OCI-LY3 (cell line): Measurements from ENCODE around the gene UTP3.
A peak's percentile ranks its signal among the peaks of the same experiment; 100 is the strongest.

Experiments used
- H2AFZ ChIP-seq: fragments of 200-600, 300-600 bp; shearing (Covaris generic); 2 replicates; pipeline ENCODE4 v1.6.0; 2014; ENCODE audit warnings: antibody characterized with exemption, low read depth, low read length
- H3K27ac ChIP-seq: fragments of 200-600, 300-600 bp; sonication (generic); 2 replicates; pipeline ENCODE4 v1.5.1; 2014; ENCODE audit warnings: mild to moderate bottlenecking, low read length, moderate library complexity, mixed read lengths
- H3K27me3 ChIP-seq: fragments of 200-600, 300-600 bp; sonication (generic); 2 replicates; pipeline ENCODE4 v1.6.1; 2014; ENCODE audit warnings: low read depth, low read length, mixed read lengths
- H3K36me3 ChIP-seq: fragments of 200-600, 300-600 bp; sonication (generic); replicated peaks from 2 replicates; pipeline ENCODE3; 2014; ENCODE audit warnings: low read depth, low read length, mixed read lengths
- H3K4me1 ChIP-seq: fragments of 300-600, 200-600 bp; sonication (generic); 2 replicates; pipeline ENCODE4 v1.6.1; 2014; ENCODE audit warnings: low read length, mixed read lengths
- H3K4me2 ChIP-seq: fragments of 200-600, 300-600 bp; sonication (generic); 2 replicates; pipeline ENCODE4 v1.6.1; 2014; ENCODE audit warnings: low read length, mixed read lengths
- H3K4me3 ChIP-seq: fragments of 300-600, 200-600 bp; sonication (generic); 2 replicates; pipeline ENCODE4 v1.5.1; 2014; ENCODE audit warnings: antibody characterized with exemption, mild to moderate bottlenecking, low read length, moderate library complexity
- H3K79me2 ChIP-seq: fragments of 300-600, 200-600 bp; shearing (Covaris generic); 2 replicates; pipeline ENCODE4 v1.6.1; 2014; ENCODE audit warnings: mild to moderate bottlenecking, low read length, mixed read lengths
- H3K9ac ChIP-seq: fragments of 300-600, 200-600 bp; shearing (Covaris generic); 2 replicates; pipeline ENCODE4 v1.6.0; 2014; ENCODE audit warnings: mild to moderate bottlenecking, low read length, moderate library complexity
- H3K9me3 ChIP-seq: fragments of 200-600, 300-600 bp; shearing (Covaris generic); 2 replicates; pipeline ENCODE4 v1.6.1; 2014; ENCODE audit warnings: low read length, mixed read lengths; ENCODE audit not compliant: insufficient read depth
- H4K20me1 ChIP-seq: fragments of 200-600, 300-600 bp; sonication (generic); 2 replicates; pipeline ENCODE4 v1.6.1; 2016; ENCODE audit warnings: low read length, mixed read lengths; ENCODE audit not compliant: insufficient read depth
- EZH2phosphoT487 ChIP-seq: fragments of 200-600 bp; shearing (Covaris generic); IDR thresholded peaks from 2 replicates; pipeline ENCODE4 v1.6.1; 2018; ENCODE audit warnings: antibody characterized with exemption, mixed run types, low read depth
- TF ChIP-seq, protein P1 (sequence below): fragments of 200-600, 300-600 bp; sonication (generic); IDR thresholded peaks from 2 replicates; pipeline ENCODE4 v1.5.1; 2014; ENCODE audit warnings: antibody characterized with exemption, low read length, low read depth

Gene UTP3

DNA sequence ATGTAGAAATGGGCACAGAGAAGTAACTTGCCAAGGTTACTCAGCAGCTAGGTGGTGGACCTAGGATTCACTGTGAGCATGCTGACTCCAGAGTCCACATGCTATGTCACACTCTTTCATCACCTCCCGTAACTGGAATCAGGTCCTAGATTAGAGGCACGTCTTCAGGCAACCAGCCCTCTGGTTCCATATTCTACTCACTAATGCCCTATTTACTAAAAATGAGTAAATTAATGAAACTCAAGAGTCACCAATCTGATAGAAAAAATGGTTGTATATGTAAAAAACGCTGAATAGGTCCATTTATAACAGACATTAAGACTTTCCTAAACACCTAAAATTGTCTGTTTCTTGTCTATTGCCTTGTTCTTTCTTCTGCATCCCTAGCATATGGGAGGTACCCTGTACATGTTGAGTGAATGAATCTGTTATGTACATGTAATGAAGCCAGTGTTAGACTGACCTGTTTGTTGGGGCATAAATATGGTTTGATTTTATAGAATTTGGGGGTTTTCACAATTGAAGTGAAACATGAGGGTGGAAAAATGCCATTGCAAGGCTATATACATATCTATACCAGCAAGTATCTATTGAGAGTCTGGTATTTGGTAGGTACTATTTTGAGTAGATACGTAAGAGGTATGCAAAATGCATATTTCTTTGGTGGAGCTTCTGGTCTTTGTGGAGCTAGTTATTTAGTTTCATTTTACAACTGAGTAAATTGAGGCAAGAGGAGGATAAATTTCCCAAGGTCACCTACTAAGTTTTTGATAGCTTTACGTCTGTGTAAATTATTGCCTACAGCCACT lies 26.0 kb downstream of the UTP3 start:
- Histone ChIP-seq H2AFZ (no peak overlapping the region), H3K4me3 (peak overlapping the region; percentile 64), H3K4me2 (peak overlapping the region; percentile 86), H3K36me3 (no peaks in the 10 kb centered on the region), H3K27me3 (no peaks in the 10 kb centered on the region), H3K9ac (peak overlapping the region; percentile 70), H3K4me1 (peaks cover 74% of the 10 kb centered on the region), H3K9me3 (no peaks in the 10 kb centered on the region), H3K79me2 (peaks cover 68% of the 10 kb centered on the region), H3K27ac (peak overlapping the region; percentile 95), H4K20me1 (no peaks in the 10 kb centered on the region)
- no peak for TF ChIP-seq EZH2phosphoT487
- TF ChIP-seq, protein P1, sequence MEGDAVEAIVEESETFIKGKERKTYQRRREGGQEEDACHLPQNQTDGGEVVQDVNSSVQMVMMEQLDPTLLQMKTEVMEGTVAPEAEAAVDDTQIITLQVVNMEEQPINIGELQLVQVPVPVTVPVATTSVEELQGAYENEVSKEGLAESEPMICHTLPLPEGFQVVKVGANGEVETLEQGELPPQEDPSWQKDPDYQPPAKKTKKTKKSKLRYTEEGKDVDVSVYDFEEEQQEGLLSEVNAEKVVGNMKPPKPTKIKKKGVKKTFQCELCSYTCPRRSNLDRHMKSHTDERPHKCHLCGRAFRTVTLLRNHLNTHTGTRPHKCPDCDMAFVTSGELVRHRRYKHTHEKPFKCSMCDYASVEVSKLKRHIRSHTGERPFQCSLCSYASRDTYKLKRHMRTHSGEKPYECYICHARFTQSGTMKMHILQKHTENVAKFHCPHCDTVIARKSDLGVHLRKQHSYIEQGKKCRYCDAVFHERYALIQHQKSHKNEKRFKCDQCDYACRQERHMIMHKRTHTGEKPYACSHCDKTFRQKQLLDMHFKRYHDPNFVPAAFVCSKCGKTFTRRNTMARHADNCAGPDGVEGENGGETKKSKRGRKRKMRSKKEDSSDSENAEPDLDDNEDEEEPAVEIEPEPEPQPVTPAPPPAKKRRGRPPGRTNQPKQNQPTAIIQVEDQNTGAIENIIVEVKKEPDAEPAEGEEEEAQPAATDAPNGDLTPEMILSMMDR: no peak

DNA sequence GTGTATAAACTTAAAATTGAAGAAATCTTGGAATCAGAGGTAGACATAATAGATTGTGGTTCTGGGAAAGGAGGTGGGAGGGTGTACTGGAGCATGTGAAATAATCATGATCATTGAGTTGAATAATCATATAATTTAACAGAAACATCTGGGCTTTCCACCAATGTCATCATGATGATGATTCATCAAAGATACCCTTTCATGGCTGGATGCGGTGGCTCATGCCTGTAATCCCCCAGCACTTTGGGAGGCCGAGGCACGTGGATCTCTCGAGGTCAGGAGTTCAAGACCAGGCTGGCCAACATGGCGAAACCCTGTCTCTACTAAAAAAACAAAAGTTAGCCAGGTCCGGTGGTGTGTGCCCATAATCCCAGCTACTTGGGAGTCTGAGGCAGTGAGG lies 26.8 kb downstream of the UTP3 start:
- no peaks in the 10 kb centered on the region for H3K36me3 ChIP-seq
- H3K9ac ChIP-seq: peak overlapping the region; percentile 70
- no peaks in the 10 kb centered on the region for H3K27me3 ChIP-seq
- no peak for TF ChIP-seq EZH2phosphoT487
- TF ChIP-seq, protein P1: no peak
- no peaks in the 10 kb centered on the region for H3K9me3 ChIP-seq
- peak overlapping the region; percentile 64 for H3K4me3 ChIP-seq
- no peak overlapping the region for H2AFZ ChIP-seq
- peaks cover 67% of the 10 kb centered on the region for H3K4me1 ChIP-seq
- H3K4me2 ChIP-seq: peak overlapping the region; percentile 86
- no peaks in the 10 kb centered on the region for H4K20me1 ChIP-seq
- peaks cover 68% of the 10 kb centered on the region for H3K79me2 ChIP-seq
- H3K27ac ChIP-seq: peak overlapping the region; percentile 95

DNA sequence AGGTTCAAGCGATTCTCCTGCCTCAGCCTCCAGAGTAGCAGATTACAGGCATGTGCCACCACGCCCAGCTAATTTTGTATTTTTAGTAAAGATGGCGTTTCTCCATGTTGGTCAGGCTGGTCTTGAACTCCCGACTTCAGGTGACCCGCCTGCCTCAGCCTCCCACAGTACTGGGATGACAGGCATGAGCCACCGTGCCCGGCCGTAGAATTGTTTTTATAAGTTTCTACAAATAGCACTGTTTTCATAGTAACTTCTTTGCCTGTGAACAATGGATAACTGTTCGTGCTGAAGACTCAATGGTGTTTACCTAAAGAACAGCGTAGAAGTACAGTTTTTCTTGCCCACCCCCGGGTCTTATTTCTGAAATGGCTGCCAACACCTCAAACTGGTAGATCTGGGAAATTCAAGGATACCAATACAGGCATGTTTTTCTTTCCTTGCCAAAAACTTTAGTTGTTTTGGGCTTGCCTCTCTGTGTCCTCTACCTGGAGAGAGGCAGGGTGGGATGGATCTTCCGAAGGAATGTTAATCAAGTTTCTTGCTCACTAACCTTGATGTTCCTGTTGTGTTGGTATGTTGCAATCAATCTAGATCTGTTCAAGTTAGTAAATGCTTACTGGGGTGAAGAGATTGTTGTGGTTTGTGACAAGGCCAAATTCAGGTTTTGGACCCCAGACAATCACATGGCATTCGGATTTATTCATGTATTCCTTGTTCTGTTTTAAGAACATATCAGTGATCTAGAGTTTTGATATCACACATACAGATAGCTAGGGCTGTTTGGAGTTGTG lies 30.7 kb downstream of the UTP3 start:
- H4K20me1 ChIP-seq: no peaks in the 10 kb centered on the region
- H3K79me2 ChIP-seq: peaks cover 50% of the 10 kb centered on the region
- H3K4me3 ChIP-seq: no peak overlapping the region
- no peak overlapping the region for H3K4me2 ChIP-seq
- no peaks in the 10 kb centered on the region for H3K36me3 ChIP-seq
- H2AFZ ChIP-seq: no peak overlapping the region
- no peak for TF ChIP-seq EZH2phosphoT487
- H3K27ac ChIP-seq: no peak overlapping the region
- H3K9me3 ChIP-seq: no peaks in the 10 kb centered on the region
- H3K27me3 ChIP-seq: no peaks in the 10 kb centered on the region
- no peak overlapping the region for H3K9ac ChIP-seq
- H3K4me1 ChIP-seq: peaks cover 44% of the 10 kb centered on the region

DNA sequence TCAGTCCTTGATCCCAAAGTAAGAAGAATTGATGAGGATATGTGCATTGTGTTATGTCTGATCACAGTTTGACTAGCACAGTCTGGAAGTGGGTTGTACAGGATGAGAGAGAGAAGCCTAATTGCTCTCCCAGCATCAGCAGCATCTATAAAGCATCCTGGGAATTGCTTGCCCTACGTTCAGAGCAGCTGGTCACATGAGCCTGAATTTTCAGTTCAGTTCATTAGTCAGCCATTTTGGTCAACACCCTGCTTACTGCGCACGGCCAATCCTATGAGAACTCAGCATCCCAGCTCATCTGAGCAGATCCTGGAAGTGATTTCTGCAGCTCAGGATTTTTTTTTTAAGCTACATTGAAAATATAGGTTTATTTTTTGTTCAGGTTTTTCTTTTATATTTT lies 33.4 kb downstream of the UTP3 start, which contains the start of gene RUFY3:
RUFY3 (plus strand) TSS at position 218 of the 400 bp plus-strand sequence. CDS start 610 bp downstream, outside the sequence.
- Histone ChIP-seq H3K9me3 (no peaks in the 10 kb centered on the region), H3K9ac (no peak within 1 kb of the TSS), H3K27me3 (no peaks in the 10 kb centered on the region), H3K36me3 (no peaks in the 10 kb centered on the region), H3K4me3 (no peak within 1 kb of the TSS), H3K4me2 (peak within 1 kb of the TSS; percentile 20), H4K20me1 (no peaks in the 10 kb centered on the region), H3K4me1 (peaks cover 17% of the 10 kb centered on the region), H3K79me2 (peaks cover 44% of the 10 kb centered on the region), H2AFZ (no peak within 1 kb of the TSS), H3K27ac (no peak within 1 kb of the TSS)
- TF ChIP-seq EZH2phosphoT487: no peak
- TF ChIP-seq, protein P1: no peak
